Gastroesophageal sphincter (tissue), 3 donors: Measurements from ENCODE around the gene IZUMO4.

Experiments
- CTCF ChIP-seq, 4 experiments: fragments of 200-600 bp in 2 of 4; fragments of 450-650 bp in 2 of 4; sonication (generic) in 1 of 4; IDR thresholded peaks; one replicate each; pipeline ENCODE4 v1.5.1; 2017 to 2019; ENCODE audit warnings: antibody characterized with exemption in 4 of 4, mild to moderate bottlenecking in 2 of 4, moderate library complexity in 2 of 4
- EP300 ChIP-seq: sonication (generic); formaldehyde crosslinking; IDR thresholded peaks from one replicate; pipeline ENCODE4 v1.6.1; 2017; ENCODE audit warnings: antibody characterized with exemption, mild to moderate bottlenecking
- POLR2A ChIP-seq, 2 donors: fragments of 450-650 bp; IDR thresholded peaks; one replicate each; pipeline ENCODE4 v1.6.1; 2017; ENCODE audit warnings: antibody characterized with exemption in 2 of 2, mild to moderate bottlenecking in 2 of 2, moderate library complexity in 1 of 2
- POLR2AphosphoS5 ChIP-seq: sonication (generic); formaldehyde crosslinking; IDR thresholded peaks from one replicate; pipeline ENCODE4 v1.6.1; 2017; ENCODE audit warnings: antibody characterized with exemption

GRCh38 chr19:2099054-2099501 is 2.4 kb downstream of the IZUMO4 start:
- TF ChIP-seq CTCF (IDR thresholded peaks at IDR 0.05) = no peak
- no peak for TF ChIP-seq POLR2AphosphoS5
- TF ChIP-seq POLR2A (IDR thresholded peaks at IDR 0.05) = no peak
- no peak for TF ChIP-seq EP300
